ENCODE measurements around the gene TENT5C. TPM values are rescaled to one million over a fixed set of nuclear protein-coding genes. Genes with fewer than 3 reads are reported as not detected.
A peak's percentile ranks its signal among the peaks of the same experiment; 100 is the strongest.

The TENT5C gene
- total RNA-seq, 2 donors from 2014 or later: 3.6 to 12.4 TPM

GRCh38 chr1:117607471-117607870, 1.6 kb downstream of the TENT5C start:
- DNase-seq (ENCODE audit: low spot score): peak; percentile 62
- intact Hi-C loops (cut with DNase I): loop anchor here (5.0 to 10.0 kb wide), 3 partner anchors 73 to 1593 kb away; no protein-coding TSS in a partner anchor

DNA sequence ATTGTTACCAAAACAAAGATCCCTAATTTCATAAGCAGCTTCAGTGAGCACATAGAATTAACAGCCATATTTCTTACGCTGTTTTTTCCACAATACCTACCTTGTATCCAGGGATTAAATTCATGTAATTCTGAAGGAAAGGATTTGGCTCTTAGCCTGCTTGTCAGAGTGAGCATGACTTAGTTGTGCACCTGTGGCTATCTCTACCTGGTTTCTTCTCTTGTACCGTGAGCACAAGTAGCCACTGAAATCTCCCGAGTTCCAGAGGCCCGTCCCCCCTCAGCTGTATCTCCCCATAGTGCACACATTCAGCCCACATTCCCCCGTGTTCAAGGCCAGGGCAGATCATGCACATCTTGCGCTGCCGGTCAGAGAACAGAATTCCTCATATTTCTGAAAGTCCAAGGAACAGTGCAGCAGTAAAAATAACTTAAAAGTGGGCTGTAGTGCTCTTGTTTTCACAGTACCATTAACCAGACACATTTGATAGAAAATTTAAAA, 2.3 kb downstream of the TENT5C start:
- intact Hi-C loops (cut with DNase I): loop anchor here (5.0 to 10.0 kb wide), 3 partner anchors 73 to 1593 kb away; no protein-coding TSS in a partner anchor

DNA sequence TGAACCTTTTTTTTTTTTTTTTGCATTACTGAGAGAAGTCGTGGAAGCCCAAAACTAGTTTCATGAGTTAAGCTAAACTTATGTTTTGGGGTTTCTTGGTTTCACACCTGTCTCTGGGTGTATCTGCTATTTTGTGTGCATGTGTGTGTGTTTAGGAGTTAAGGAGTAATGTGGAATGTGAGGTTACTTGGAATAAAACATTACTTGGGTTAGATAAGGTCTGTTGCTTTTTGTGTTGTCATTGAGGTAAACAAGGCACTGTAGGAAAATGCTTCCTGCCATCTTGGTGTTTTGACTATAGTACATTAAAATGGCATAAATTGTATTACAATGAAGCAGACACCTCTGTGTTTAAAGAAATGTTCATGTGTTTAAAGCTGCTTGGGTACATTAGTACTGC, 2.9 kb downstream of the TENT5C start:
- intact Hi-C loops (cut with DNase I): loop anchor here (5.0 to 10.0 kb wide), 3 partner anchors 74 to 1594 kb away; no protein-coding TSS in a partner anchor
- no peak for DNase-seq (ENCODE audit: low spot score)

More for the DNA sequence above, 2.3 kb downstream of the TENT5C start:
- DNase-seq (ENCODE audit: low spot score): peak; percentile 34

- DNase-seq (ENCODE audit: low spot score): peak; percentile 79
- intact Hi-C loops (cut with DNase I): loop anchor here (5.0 to 10.0 kb wide), 3 partner anchors 75 to 1595 kb away; no protein-coding TSS in a partner anchor
These were observed 3.6 kb downstream of the TENT5C start for GRCh38 chr1:117609471-117609911.

GRCh38 chr1:117610036-117610435, 4.2 kb downstream of the TENT5C start:
- intact Hi-C loops (cut with DNase I): no loop called here
- DNase-seq (ENCODE audit: low spot score): peak; percentile 22

DNA sequence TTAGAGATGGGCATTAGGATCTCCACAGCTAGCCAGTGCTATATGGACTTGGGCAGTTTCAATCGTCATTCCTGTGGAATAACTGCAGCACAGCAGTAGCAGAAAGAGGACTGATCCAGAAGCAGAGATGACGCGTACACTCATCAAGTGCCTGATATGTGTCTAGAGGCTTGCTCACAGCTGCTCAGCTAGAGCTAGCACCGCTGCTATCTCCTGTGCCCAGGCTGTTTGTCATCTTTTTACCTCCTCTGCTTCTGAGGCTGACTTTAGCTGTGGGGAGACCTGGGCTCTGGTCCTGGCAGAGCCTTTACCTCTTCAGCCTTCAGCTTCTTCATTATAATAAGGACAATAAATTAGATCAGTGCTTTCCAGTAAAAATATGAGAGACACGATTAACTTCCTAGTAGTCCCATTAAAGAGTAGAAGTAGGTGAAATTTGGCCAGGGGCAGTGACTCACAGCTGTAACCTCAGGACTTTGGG, 5.3 kb downstream of the TENT5C start:
- intact Hi-C loops (cut with DNase I): no loop called here
- no peak for DNase-seq (ENCODE audit: low spot score)

GRCh38 chr1:117611894-117612483, 6.1 kb downstream of the TENT5C start:
- peak; percentile 8 for DNase-seq (ENCODE audit: low spot score)
- intact Hi-C loops (cut with DNase I): no loop called here

DNA sequence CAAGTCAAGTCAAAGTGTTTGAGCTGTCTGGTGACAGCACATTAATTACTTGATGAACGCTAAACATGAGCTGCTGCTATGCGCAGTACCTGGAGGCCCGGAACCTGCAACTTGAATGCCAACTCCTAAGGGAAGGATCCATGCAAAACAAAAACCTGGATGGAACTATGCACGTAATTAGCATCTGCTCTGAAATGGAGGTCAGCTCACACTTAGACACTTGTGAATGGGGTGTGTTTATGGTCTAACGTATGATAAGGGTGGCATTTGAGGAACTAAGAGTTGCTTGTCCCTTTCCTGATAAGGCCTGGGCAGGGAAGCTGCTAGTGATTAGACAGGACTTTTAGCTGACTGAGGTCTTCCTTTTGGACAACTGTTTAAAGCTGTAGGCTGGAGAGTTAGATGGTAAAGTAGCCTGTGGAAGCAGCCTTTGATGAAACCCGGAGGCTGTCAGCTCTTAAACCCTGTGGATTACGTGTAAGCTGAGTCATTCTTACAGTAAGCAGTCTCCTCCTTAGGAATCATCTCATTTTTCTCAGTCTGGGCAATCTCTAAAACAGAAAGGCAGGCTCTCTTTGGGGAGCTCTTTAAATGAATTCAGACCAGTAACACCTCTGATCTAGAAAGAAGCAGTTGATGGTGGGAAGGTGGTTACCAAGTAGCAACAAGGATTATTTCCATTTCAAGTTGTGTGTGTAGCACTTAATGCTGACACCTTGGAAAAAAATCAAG, 6.8 kb downstream of the TENT5C start:
- intact Hi-C loops (cut with DNase I): no loop called here
- peak; percentile 4 for DNase-seq (ENCODE audit: low spot score)

DNA sequence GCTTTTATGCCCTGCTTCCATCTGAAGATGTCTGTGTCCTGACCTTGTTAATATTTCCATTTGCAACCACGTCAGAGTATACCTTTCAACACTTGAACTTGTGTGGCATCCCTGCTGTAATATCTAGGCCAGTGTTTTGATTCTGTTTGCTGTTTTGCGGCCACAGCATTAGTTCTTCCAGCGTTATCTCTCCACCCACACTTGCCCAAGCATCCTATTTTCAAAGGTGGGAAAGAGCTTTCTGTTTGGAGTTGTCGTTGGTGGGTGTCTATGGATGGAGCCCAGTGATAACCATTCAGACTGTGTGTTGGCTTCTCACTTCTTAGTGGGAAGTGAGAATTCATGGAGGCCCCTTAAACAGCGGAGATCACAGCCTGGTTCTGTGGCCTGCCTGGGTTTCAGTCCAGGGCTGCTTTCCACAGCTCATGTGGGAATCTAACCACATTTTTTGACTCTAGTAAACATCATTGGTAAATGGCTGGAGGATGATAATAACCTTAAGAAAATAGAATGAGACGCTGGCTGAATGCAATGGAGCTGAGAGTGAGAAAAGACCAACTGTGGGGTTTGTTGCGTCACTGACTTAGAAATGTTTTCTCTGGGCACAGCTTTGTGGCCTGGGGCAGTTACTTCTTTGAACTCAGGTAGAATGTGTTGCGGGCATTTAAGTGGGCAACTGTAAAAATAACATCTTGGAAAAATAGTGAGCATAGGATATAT, 7.6 kb downstream of the TENT5C start:
- intact Hi-C loops (cut with DNase I): no loop called here
- DNase-seq (ENCODE audit: low spot score): peak; percentile 20

GRCh38 chr1:117613969-117614729, 8.3 kb downstream of the TENT5C start:
- DNase-seq (ENCODE audit: low spot score): peak; percentile 31
- intact Hi-C loops (cut with DNase I): no loop called here

GRCh38 chr1:117615474-117615873, 9.6 kb downstream of the TENT5C start:
- peak; percentile 25 for DNase-seq (ENCODE audit: low spot score)
- intact Hi-C loops (cut with DNase I): no loop called here

GRCh38 chr1:117616356-117616755, 10.5 kb downstream of the TENT5C start:
- intact Hi-C loops (cut with DNase I): no loop called here
- DNase-seq (ENCODE audit: low spot score): no peak

DNA sequence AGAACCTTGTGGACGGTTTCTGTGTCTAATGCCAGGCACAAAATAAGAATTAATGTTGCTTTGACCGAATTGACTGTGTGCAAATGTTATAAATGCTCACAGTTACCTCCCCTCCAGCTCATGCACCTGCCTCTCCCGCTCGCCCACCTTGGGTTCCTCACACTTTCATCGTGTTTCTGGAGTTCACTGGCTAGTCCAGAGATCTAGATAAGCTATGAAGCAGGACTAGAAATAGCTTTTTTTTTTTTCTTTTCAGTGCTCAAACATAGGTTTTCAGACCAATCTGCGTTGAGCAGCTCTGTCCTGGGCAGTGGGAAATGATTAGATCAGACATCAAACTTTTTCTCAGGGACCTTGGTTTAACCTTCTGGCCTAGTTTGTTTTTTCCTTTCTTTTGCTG, 11.1 kb downstream of the TENT5C start:
- intact Hi-C loops (cut with DNase I): no loop called here
- DNase-seq (ENCODE audit: low spot score): no peak

- intact Hi-C loops (cut with DNase I): no loop called here
These were observed 12.7 kb downstream of the TENT5C start for GRCh38 chr1:117618450-117619122.

DNA sequence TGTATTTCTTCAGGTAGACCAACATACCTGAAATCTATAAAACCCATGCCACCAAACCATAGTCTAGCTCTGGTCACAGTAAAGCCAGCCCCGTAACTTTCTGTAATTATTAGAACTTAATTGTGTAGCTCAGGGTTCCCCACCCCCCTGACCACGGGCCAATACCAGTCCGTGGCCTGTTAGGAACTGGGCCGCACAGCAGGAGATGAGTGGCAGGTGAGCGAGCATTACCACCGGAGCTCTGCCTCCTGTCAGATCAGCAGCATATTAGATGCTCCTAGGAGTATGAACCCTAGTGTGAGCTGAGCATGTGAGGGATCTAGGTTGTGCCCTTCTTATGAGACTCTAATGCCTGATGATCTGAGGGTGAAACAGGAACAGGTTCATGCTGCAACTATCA, 14.6 kb downstream of the TENT5C start:
- DNase-seq (ENCODE audit: low spot score): no peak
- intact Hi-C loops (cut with DNase I): no loop called here

More at GRCh38 chr1:117618450-117619122, 12.7 kb downstream of the TENT5C start:
- DNase-seq (ENCODE audit: low spot score): no peak

GRCh38 chr1:117621316-117621715, 15.5 kb downstream of the TENT5C start:
- intact Hi-C loops (cut with DNase I): no loop called here
- DNase-seq (ENCODE audit: low spot score): no peak

DNA sequence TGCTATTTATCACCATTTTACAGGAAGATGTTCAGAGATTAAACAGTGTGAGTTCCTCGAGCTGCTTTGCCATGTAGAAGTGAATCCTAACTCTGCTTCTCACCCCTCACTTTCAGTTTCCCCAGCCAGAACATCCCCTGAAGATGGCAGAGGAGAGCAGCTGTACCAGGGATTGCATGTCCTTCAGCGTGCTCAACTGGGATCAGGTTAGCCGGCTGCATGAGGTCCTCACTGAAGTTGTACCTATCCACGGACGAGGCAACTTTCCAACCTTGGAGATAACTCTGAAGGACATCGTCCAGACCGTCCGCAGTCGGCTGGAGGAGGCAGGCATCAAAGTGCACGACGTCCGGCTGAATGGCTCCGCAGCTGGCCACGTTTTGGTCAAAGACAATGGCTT, 16.9 kb downstream of the TENT5C start:
- intact Hi-C loops (cut with DNase I): no loop called here
- no peak for DNase-seq (ENCODE audit: low spot score)

- no peak for DNase-seq (ENCODE audit: low spot score)
- intact Hi-C loops (cut with DNase I): no loop called here
These were observed 17.3 kb downstream of the TENT5C start for GRCh38 chr1:117623141-117623540.

All from posterior vena cava (tissue), 2 donors.